Measurements from ENCODE around the gene POLR2M. TPM values are rescaled to one million over a fixed set of nuclear protein-coding genes. Genes with fewer than 3 reads are reported as not detected.

POLR2M gene
- total RNA-seq, 1 experiment from 2014 or later = 86.2 TPM

DNA sequence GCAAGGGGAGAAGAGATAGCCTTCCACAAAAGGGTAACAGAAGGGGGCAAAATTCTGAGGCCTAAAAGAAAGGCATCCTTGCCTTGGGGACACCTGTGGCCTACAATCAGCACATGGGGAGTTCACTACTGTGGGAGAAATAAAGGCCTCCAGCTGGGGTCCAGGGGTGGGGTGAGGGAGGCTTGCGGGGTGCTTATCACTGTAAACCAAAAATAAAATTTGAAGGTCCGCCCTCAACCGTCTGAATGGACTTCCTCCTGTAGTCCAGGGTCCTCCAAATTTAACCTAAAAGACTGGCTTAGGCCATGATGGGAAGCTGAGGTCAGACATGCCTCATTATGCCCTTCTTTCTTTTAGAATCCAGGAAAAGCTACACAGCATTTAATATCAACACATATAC, 2.1 kb upstream of the POLR2M start:
- peaks cover 29% of the 10 kb centered on the region for H3K79me2 ChIP-seq (ENCODE audit: insufficient read depth, low read length)
- no TSS peak for BruUV-seq (replicated peaks)
- H3K27me3 ChIP-seq (ENCODE audit: insufficient read depth, low read length) = no peaks in the 10 kb centered on the region
- no peak overlapping the region for H3K4me3 ChIP-seq (replicated peaks in 1 of 2; ENCODE audit: low read depth in 1 of 2, low read length in 2 of 2)
- intact Hi-C loops (cut with micrococcal nuclease) = no loop called here
- peaks cover 0 to 9% of the 10 kb centered on the region in 2 experiments; a peak in 2 of 4 replicates for H3K36me3 ChIP-seq (ENCODE audit: control insufficient read depth in 1 of 2, insufficient read depth in 2 of 2, low read length in 2 of 2)
- RAD21 ChIA-PET (ENCODE audit: low non-redundant PET in 1 of 2, low total read pairs in 2 of 2, uncharacterized antibody in 2 of 2, unreplicated experiment in 2 of 2) = no interaction called here
- no peaks in the 10 kb centered on the region for H3K9me3 ChIP-seq (ENCODE audit: control insufficient read depth in 1 of 2, insufficient read depth in 1 of 2, low read depth in 1 of 2, low read length in 2 of 2)
- DNase-seq (ENCODE audit: low read depth, low spot score) (no peak), ATAC-seq (no peak)
- H3K9ac ChIP-seq (ENCODE audit: low read length) = no peak overlapping the region
- CTCF ChIA-PET = no interaction called here
- H2AFZ ChIP-seq (ENCODE audit: low read depth, low read length, poor library complexity, severe bottlenecking) = no peak overlapping the region
- H3K27ac ChIP-seq (ENCODE audit: low read depth, low read length) = no peak overlapping the region
- peaks cover 5 to 16% of the 10 kb centered on the region in 2 experiments; a peak in 3 of 4 replicates for H3K4me1 ChIP-seq (ENCODE audit: control insufficient read depth in 1 of 2, insufficient read depth in 2 of 2, low read length in 2 of 2)
- no peak for TF ChIP-seq EZH2phosphoT487 (IDR thresholded peaks at IDR 0.05; ENCODE audit: borderline replicate concordance)
- TF ChIP-seq, protein P1, sequence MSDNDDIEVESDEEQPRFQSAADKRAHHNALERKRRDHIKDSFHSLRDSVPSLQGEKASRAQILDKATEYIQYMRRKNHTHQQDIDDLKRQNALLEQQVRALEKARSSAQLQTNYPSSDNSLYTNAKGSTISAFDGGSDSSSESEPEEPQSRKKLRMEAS (IDR thresholded peaks at IDR 0.05) = no peak
- TF ChIP-seq, protein P2, sequence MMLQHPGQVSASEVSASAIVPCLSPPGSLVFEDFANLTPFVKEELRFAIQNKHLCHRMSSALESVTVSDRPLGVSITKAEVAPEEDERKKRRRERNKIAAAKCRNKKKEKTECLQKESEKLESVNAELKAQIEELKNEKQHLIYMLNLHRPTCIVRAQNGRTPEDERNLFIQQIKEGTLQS (IDR thresholded peaks at IDR 0.05) = no peak
- H3K9me2 ChIP-seq (ENCODE audit: insufficient read depth) = no peaks in the 10 kb centered on the region; the same call in 1 of the 2 replicates
- no peak overlapping the region for H3K4me2 ChIP-seq (ENCODE audit: low read length)
- no peaks in the 10 kb centered on the region for H4K20me1 ChIP-seq (ENCODE audit: insufficient read depth)
- POLR2A ChIA-PET = no interaction called here

GRCh38 chr15:57705746-57706404, 639 bp upstream of the POLR2M start:
- intact Hi-C loops (cut with micrococcal nuclease) = loop anchor here (2.0 kb wide), 1 partner anchor 145 kb away; no protein-coding TSS in a partner anchor
- H3K9ac ChIP-seq (ENCODE audit: low read length) = peak overlapping the region; percentile 97
- POLR2A ChIA-PET = interaction anchor here (0.7 to 1.6 kb wide), 4 partner anchors 9 to 974 kb away, joined by 3 to 5 read pairs (median 4); no protein-coding TSS in a partner anchor
- peak overlapping the region; percentile 71 for H3K27ac ChIP-seq (ENCODE audit: low read depth, low read length)
- H3K9me3 ChIP-seq (ENCODE audit: control insufficient read depth in 1 of 2, insufficient read depth in 1 of 2, low read depth in 1 of 2, low read length in 2 of 2) = no peaks in the 10 kb centered on the region
- peaks cover 5 to 16% of the 10 kb centered on the region in 2 experiments; a peak in 3 of 4 replicates for H3K4me1 ChIP-seq (ENCODE audit: control insufficient read depth in 1 of 2, insufficient read depth in 2 of 2, low read length in 2 of 2)
- BruUV-seq (replicated peaks) = TSS peak; percentile 96
- H4K20me1 ChIP-seq (ENCODE audit: insufficient read depth) = no peaks in the 10 kb centered on the region
- peak overlapping the region; percentile 88 for H2AFZ ChIP-seq (ENCODE audit: low read depth, low read length, poor library complexity, severe bottlenecking)
- DNase-seq (ENCODE audit: low read depth, low spot score) = no peak
- CTCF ChIA-PET = interaction anchor here (1.1 kb wide), 1 partner anchor 146 kb away, joined by 3 read pairs; no protein-coding TSS in a partner anchor
- peak; percentile 32 for ATAC-seq
- peak overlapping the region; percentile 80 for H3K4me2 ChIP-seq (ENCODE audit: low read length)
- H3K4me3 ChIP-seq (replicated peaks in 1 of 2; ENCODE audit: low read depth in 1 of 2, low read length in 2 of 2) = peak overlapping the region; percentile 96 to 97
- H3K27me3 ChIP-seq (ENCODE audit: insufficient read depth, low read length) = no peaks in the 10 kb centered on the region
- H3K9me2 ChIP-seq (ENCODE audit: insufficient read depth) = no peaks in the 10 kb centered on the region; the same call in 1 of the 2 replicates
- peaks cover 12 to 22% of the 10 kb centered on the region in 2 experiments; a peak in 3 of 4 replicates for H3K36me3 ChIP-seq (ENCODE audit: control insufficient read depth in 1 of 2, insufficient read depth in 2 of 2, low read length in 2 of 2)
- H3K79me2 ChIP-seq (ENCODE audit: insufficient read depth, low read length) = peaks cover 43% of the 10 kb centered on the region
- RAD21 ChIA-PET (ENCODE audit: low non-redundant PET in 1 of 2, low total read pairs in 2 of 2, uncharacterized antibody in 2 of 2, unreplicated experiment in 2 of 2) = no interaction called here
- TF ChIP-seq SP1 (IDR thresholded peaks at IDR 0.05; ENCODE audit: low read depth) = no peak
- TF ChIP-seq, protein P2 (IDR thresholded peaks at IDR 0.05) = no peak
- no peak for TF ChIP-seq ELF1 (IDR thresholded peaks at IDR 0.05; ENCODE audit: borderline replicate concordance, low read depth)
- no peak for TF ChIP-seq SIN3A (IDR thresholded peaks at IDR 0.05; ENCODE audit: low read depth)
- no peak for TF ChIP-seq POLR2A (IDR thresholded peaks at IDR 0.05; ENCODE audit: borderline replicate concordance, extremely low read depth, insufficient read depth, insufficient read length)
- no peak for TF ChIP-seq YY1 (IDR thresholded peaks at IDR 0.05; ENCODE audit: extremely low read depth, insufficient replicate concordance, low read depth, low read length)
- TF ChIP-seq FOSL1 (IDR thresholded peaks at IDR 0.05; ENCODE audit: low read depth) = no peak
- no peak for TF ChIP-seq ZFX (IDR thresholded peaks at IDR 0.05)
- TF ChIP-seq, protein P3, sequence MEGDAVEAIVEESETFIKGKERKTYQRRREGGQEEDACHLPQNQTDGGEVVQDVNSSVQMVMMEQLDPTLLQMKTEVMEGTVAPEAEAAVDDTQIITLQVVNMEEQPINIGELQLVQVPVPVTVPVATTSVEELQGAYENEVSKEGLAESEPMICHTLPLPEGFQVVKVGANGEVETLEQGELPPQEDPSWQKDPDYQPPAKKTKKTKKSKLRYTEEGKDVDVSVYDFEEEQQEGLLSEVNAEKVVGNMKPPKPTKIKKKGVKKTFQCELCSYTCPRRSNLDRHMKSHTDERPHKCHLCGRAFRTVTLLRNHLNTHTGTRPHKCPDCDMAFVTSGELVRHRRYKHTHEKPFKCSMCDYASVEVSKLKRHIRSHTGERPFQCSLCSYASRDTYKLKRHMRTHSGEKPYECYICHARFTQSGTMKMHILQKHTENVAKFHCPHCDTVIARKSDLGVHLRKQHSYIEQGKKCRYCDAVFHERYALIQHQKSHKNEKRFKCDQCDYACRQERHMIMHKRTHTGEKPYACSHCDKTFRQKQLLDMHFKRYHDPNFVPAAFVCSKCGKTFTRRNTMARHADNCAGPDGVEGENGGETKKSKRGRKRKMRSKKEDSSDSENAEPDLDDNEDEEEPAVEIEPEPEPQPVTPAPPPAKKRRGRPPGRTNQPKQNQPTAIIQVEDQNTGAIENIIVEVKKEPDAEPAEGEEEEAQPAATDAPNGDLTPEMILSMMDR (IDR thresholded peaks at IDR 0.05 in 2 of 3, conservative IDR thresholded peaks at IDR 0.05 in 1 of 3; ENCODE audit: borderline replicate concordance in 1 of 3, insufficient read depth in 1 of 3, low read depth in 2 of 3, low read length in 2 of 3) = no peak
- TF ChIP-seq CEBPB (IDR thresholded peaks at IDR 0.05; ENCODE audit: low read depth) = no peak
- TF ChIP-seq EZH2 (IDR thresholded peaks at IDR 0.05) = no peak
- no peak for TF ChIP-seq EZH2phosphoT487 (IDR thresholded peaks at IDR 0.05; ENCODE audit: borderline replicate concordance)
- TF ChIP-seq, protein P1 (IDR thresholded peaks at IDR 0.05) = no peak
- TF ChIP-seq CBX3 (IDR thresholded peaks at IDR 0.05; ENCODE audit: low read depth) = no peak

Data from HCT116 (cell line).